ENCODE data around the gene MRPS15. TPM values are rescaled to one million over a fixed set of nuclear protein-coding genes. Genes with fewer than 3 reads are reported as not detected.
"Not testable (repeated sequence)": the region's sequence is repeated elsewhere in the genome, so short reads cannot be mapped to it uniquely, and the experiment has no call there.

The MRPS15 gene
- total RNA-seq, 1 donor from 2014 or later, result 33.2 TPM

DNA sequence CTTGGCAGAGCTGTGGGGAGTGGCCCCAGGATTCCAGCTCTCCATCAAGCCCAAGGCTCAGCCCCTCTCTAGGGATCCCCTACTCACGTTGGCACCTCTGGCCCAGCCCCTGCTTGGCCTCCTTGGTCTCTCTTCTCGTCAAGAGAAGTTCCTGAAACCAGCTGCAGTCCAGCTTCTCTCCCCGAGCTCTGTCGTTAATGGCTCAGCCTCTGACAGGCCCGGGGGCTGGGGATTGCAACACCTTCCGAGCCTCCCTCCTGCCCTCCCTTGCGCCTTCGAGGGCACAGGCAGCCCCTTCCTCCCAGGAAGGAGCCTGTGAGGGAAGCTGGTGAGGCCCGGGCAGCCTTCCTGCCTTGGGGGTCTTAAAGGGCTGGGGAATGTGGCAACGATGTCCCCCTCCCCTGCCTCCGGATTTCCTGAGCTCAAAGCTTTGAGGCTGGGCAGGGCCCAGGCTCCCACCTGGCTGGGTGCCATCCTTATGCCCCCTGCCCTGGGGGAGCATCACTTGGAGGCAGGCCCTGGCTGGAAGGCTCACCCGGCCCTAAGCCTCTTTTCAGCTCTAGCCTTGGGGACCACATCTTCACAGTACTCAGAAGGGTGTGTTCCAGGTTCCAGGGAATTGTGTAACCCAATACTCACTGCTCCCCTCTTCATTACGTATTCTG is 18.7 kb upstream of the MRPS15 start, which contains the start of gene CSF3R:
Gene CSF3R, minus strand, starts transcription at position 190 of the 665 bp plus-strand sequence. CDS start 3,417 bp downstream, outside the sequence.
- no peak for DNase-seq

DNA sequence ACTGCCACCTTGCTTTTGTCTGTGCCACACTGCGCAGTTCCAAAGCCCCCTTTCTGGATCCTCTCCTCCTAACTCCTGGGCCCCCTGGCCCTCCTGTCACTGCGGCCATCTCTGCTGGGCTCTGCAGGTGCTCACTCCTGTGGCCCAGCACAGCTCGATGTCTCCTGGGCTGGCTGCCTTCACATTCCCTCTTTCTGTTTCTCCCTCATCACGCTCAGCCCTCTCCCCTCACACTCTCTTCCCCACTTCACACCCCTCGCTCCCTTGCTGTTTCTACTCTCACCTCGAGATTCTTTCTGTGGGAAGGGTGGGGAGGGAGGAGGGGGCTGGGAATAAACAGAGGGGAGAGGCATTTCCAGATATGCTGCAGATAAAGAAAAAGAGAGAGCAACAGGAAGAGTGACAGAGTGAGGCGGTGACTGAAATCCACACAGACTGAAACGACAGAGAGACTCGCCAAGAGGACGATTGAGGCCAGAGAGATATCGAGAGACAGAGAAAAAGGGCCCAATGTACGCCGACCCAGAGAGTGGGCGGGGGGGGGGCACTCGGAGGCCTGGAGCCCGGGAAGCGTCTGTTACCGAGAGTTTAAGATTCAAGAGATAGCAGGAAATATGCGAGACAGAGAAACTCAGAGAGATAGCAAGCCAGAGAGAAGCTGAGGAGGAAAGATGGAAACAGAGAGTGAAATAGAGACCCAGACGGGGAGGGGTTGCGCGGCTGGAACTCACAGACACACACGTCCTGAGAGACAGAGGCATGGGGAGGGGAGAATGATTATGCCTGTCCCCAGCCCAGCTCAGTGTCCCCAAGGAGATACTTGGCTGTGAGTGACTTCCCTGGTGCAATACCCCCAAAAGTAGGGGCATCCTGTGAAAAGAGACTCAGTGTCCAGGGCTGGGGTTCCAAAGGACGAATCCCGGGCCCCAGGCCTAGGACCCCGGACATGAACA is 17.9 kb upstream of the MRPS15 start:
- no peak for DNase-seq

DNA sequence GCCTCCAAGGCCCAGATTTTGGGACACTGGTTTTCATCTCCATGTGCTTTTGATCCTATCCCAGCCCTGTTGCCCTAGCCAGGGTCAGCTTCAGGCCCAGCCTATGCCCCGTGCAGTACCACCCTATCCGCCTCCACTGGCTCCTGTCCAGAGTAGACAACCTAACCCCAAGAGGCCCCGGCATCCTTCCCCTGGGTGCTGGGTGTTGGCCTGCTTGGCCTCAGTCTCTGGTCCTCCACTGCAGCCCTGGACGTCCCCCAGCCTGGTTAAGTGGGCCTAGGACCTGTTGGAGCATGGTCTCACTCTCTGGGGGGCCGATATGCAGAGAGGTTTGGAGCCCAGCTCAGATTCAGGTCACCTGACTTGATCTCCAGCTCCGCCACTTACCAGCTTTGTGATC is 16.9 kb upstream of the MRPS15 start:
- no peak for DNase-seq

DNA sequence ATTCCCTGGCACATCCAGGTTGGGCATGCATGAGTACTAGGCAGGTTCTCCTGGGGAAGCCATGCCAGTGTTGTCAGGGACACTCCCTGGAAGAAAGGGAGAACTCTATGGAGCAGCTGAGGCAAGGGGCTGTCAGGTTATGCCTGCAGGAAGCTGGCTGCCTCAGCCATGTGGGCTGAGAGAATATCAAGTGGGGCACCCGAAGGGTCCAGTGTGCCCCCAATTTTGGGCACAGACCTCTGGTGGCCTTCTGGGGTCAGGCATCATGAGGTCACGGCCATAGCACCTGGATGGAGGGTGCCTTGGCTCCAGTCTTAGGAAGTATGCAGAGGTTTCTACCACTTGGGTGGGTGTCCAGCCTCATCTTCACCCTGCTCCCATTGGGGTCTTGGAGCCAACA is 16.0 kb upstream of the MRPS15 start:
- DNase-seq, result no peak

DNA sequence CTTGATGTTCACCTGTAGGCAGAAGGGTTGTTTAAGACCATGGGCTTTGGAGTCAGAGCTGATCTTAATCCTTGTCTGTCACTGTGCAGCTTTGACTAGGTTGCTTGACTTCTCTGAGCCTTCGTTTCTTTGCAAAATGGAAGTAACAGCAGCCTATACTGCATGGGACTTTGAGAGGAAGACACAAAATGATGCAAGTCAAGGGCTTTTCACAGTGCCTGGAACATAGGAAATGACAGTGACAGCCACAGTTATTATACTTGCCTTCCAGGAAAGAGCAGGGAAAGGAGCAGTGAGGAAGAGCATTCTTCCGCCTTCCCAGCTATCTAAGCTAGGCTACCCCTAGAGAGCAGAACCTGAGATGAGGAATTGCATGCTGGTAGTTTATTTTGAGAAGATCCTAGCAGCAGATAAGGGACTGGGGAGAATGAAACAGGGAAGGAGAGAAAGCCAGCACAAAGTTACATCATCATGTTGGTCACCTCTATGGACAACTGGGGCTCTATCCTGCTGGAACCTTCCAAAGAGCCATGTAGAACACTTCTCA is 15.4 kb upstream of the MRPS15 start:
- no peak for DNase-seq

DNA sequence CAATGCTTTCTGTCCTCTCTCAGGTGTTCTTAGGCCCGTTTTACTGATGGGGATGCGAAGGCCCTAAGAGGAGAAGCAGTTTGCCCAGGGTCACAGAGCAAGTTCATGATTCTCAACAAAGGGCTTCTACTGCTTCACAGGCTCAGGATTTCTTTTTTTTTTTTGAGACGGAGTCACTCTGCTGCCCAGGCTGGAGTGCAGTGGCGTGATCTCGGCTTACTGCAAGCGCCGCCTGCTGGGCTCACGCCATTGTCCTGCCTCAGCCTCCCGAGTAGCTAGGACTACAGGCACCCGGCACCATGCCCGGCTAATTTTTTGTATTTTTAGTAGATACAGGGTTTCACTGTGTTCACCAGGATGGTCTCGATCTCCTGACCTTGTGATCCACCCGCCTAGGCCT is 13.4 kb upstream of the MRPS15 start:
- not testable (repeated sequence) for DNase-seq

DNA sequence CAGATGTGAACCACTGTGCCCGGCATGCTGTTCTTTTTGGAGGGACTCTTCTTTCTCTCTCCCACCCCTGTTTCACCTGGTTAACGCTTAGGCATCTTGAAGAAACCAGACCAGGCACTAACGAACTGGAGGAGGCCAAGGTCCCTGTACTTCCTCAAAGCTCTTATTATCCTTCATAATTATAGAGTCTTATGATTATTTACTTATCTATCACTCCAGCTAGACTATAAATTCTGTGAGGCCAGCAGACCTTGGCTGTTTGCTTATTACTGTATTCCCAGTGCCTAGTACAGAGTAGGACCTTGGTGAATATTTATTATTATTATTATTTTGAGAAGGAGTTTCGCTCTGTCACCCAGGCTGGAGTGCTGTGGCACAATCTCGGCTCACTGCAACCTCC is 12.8 kb upstream of the MRPS15 start:
- no peak for DNase-seq

DNA sequence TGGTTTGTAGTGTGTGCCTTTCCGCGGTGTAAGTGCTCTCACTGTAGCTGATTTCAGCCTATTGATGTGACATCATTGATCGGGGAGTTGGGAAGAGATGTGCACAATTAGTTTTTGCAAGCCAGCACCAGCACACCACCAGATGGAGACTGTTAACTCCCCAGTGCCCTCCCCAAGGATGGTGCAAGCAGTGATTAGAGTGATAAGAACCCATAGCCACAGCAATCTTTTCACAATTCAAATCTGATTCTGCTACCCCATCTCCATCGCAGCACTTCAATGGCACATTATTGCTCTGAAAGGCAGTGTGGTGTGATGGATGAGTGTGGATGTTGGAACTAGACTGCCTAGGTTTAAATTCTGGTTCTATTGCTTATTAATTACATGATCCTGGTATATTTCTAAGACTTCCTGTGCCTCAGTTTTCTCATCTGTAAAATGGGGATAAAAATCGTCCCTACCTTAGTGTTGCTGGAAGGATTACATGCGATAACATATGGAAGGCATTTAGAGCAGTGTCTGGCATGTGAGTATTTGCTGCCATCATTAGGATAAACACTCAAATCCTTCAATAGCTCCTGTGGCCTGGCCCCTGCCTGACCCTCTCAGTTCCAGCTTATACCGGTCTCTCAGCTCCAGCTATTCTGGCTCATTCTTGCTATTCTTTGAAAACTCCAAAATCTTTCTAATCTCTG is 11.9 kb upstream of the MRPS15 start:
- no peak for DNase-seq

DNA sequence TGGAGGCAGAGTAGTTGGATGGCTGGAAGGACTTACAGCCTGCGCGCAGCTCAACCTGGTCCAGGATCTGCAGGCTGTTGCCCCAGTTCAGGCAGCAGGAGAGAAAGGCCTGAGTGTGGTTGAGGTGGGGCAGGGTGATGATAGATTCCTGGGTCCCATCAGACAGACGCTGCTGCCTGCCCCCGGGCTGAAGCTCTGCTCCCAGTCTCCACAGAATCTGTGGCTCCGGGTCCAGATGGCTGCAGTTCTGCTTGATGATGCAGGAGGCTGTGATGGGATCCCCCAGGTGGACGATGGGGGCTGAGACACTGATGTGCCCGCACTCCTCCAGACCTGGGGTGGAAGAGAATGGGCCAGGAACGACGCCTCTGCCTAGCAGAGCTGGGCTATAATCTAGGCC is 11.2 kb upstream of the MRPS15 start:
- DNase-seq, result no peak

DNA sequence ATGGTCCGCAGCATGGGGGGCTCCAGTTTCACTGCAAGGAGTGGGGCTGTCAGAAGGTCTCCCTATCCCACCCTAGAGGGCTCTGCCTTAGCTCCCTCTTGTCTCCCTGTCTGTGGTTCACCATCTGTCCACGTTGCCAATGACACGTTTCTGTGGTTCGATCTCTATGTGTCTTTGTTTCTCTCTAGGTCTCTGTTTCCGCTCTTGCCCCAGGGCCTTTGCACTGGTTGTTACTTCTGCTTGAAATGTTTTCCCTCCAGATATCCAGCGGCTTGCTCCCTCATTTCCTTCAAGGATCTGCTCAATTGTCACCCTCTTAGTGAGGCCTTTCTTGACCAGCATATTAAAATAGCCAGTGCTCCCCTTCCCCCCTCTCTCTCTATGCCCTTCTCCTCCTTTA is 8.5 kb upstream of the MRPS15 start:
- DNase-seq, result no peak

DNA sequence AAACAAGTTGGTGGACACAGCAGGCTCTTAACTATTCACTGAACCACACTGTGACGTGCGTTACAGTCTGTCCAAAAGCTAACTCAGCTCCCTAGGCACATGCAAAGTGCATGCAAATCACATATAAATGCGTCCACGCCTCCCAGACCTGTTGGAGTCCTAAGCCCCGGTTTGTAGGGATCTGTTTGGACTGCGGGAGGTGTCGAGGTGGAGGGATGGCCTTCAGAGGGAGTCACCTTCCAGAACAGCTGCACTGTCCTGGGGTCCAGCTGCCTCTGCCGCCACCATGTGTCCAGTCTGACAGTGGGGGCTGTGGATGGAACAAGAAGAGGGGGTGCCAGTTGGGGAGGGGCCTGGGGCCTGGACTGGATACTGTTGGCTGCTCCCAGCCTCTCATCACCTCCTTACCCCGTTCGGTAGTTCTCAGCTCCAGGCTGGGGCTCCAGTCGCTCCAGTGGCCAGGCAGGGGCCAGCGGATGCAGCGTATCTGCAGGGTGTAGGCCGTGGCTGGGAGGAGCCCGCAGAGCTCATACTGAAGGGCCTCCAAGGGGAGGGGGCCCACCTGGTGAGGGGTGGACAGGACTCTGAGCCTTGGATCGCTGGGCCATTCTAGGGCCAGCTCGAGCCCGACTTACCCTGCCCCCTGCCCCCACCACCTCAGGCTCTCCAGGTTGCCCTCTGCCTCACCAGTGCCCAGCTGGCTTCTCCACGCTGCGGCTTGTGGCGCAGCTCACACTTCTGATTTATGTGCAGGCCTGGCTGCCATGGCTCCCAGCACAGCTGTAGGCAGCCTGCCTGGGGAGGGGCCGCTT is 7.9 kb upstream of the MRPS15 start:
- no peak for DNase-seq

DNA sequence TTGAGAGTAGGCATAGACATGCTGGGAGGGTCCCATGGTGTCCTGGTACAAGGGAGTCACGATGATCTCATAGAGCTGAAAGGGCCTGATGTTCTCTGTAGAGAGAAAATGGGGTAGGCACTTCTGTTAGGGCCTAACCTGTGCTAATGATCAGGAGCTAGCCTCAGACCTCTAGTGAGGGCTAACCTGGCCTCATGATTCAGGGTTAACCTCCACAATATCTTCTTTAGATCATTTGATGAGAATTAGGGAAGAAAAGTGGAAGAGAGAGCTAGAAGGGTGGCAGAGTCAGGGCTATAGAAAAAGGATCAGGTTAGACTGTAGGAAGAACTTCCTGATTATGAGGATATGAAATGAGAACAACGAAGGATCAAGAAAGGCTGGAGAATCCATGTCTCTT is 5.0 kb upstream of the MRPS15 start:
- DNase-seq, result no peak

DNA sequence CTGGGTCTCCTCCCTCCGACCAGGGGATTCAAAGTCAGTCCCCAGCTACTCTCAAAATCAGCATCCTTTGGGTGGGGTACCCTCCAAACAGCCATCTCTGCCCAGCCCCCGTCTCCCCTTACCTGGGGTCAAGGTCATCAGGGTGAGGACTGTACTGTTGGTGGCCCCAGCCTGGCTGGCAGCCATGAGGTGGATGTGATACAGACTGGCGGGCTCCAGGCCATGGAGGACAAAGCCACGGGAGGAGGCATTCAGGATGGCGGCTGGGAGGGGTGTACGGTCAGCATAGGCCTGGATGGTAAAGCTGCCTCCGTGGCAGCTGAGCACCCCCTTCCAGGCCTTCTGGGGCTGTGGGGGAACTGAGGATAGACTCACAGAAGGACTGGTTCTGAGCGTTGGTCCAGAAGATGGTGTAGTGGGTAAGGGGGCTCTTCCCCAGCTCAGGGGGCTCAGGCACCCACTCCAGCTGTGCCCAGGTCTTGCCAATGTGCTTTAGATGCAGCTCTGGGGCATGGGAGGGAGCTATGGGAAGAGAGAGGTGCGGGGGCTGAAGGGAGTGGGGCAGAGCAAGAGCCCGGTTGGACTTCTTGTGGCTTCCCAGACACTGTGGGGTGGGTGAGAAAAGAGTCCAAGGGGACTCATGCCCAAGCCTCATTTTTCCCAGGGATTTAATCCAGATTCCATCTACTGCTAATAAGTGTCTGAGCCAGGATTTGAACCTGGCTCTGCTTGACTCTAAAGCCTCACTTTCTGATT is 3.7 kb upstream of the MRPS15 start:
- DNase-seq, result no peak

DNA sequence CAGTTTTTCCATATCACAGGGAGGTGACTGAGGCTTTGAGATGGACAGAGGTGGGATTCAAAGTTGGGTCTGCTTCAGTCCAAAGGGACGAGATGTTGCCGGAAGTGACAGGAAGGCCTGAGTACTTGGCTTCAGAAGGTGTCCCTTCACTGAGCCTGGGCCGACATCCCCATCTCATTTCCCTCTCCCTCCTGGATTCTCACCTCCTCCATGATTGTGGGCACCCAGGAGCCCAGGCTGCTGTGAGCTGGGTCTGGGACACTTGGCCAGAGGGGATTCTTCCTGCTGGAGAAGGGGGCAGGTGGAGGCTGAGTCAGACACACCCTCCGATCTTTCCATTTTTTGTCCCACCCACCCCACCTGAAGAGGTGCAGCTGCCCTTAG is 2.8 kb upstream of the MRPS15 start:
- DNase-seq, result no peak

DNA sequence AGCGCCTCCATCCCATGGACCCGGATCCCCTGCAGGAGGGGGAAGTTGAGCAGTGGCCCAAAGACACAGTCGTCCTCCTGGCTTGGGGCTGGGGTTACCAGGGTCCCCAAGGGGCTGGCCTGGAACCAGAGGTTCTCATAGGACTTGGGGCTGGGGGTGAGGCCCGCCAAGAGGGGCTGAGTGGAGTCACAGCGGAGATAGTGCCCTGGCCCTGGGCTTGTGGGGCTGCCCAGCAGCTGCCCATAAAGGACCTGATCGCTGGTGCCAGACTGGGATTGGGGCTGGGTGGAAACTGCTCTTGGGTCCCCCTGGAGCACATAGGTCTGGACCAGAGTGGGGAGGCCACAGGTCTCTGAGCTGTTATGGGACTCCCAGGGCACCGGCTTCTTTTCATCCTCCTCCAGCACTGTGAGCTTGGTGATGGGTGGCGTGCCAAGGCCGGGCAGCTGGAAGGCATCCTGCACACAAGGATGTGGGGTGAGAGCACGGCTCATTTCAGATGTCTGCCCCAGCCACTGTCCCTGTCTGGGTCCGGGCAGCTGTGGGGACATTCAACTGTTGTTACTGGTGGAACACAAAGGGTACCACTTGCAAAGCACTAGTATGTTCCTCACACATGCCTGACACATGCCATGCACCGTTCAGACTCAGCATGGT is 2.3 kb upstream of the MRPS15 start:
- no peak for DNase-seq

DNA sequence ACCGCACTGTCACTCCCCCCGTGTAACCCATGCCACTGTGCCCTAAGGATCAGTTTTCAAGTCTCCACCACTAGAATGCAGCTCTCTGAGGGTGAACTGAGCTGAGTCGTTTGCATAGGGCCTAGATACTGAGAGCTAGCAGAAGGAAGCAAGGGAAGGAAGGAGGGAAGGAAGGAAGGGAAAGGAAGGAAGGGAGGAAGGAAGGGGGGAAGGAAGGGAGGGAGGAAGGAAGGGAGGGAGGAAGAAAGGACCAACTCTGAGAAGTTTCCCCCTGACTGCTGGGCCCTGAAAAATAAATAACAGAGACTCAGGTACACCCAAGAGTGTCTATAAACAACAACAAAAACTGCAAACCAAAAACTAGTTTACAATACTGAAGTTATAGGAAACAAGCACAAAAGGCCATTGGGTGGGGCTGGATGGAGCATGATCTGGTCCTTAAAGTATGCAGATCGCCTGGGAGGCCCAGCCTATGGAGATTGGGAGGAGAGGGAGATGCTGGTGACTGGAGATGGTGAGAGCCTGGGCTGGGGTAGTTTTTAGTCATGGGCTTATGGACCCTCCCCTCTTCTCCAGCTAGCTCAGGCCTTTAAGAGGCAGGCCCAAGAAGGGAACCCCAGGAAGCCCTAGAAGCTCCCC is 1.7 kb upstream of the MRPS15 start:
- DNase-seq, result no peak

DNA sequence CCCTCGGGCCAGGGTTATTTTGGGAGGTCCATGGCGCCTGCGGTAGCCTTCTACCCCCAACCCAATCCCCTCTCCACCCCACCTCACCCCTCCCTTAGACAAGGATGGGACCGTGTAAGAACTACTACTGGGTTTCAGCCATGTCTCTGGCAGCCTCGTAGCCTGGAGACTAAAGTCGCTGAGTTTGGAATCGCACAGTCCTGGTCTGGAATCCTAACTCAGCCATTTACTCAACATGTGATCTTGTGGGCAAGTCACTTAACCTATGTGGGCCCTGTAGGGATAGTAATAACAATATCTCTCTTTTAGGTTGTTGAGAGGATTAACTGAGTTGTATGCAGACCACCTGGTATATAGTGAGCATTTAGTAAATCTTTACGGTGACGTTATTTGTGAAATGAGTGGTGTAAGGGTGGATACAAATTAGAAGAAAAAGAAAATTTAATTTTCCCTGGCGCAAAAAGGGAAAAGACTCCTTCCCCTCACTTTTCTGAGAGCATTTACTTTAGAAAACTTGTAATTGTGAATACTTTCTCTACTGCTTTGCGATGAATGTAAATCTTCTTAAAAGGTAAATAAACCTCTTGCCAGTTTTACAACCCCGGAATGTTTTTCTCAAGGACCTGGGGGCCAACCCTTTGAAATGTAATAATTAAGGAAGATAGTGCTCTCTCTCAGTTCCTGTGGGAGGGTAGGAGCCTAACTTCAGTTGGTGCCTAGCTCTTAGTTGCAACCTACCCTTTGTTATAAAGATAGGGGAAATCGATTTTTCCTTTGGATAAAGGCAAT is 615 bp upstream of the MRPS15 start:
- DNase-seq, result peak; percentile 48

DNA sequence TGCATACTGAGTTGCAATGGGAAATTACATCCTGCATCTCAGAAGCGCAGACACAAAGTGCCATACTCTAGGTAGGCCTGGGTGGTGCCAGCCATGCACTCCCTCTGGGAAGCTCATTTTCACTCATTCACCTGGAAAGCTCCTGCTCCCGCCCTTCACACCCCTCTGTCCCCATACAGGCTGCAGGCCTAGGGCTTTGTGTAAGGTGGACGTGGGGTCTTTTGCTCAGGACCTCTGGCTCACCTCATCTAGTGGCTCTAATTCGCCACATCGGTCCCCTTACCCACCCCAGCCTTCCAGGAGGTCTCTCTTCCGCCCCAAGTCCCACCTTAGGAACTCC is 751 bp downstream of the MRPS15 start:
- DNase-seq, result no peak

DNA sequence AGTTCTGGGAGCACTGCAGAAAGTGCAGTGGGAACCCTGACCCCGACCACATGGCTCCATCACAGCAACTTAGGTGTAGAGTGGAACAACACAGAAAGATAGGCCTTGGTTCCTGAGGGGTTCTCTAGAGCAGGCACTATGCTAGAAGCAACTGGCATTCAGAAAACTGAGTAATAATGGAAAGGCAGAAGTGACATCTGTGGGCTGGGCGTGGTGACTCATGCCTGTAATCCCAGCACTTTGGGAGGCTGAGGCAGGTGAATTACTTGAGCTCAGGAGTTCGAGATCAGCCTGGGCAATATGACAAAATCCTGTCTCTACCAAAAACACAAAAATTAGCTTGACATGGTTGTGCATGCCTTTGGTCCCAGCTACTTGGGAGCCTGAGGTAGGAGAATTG is 5.3 kb downstream of the MRPS15 start:
- DNase-seq, result no peak
